Fibroblast of skin of abdomen (primary cell): ENCODE measurements around the gene OR4C15. TPM values are rescaled to one million over a fixed set of nuclear protein-coding genes. Genes with fewer than 3 reads are reported as not detected.

Experiments
- DNase-seq: peaks from one replicate; pipeline ENCODE4 v3.0.0-alpha.2; 2013
- polyA plus RNA-seq, 2 experiments: library from polyadenylated mRNA; unstranded; fragments of 120-200 nt; gene quantifications; one replicate each; pipeline ENCODE4 v1.2.1, GENCODE V29; 2013; ENCODE audit not compliant: insufficient read length in 2 of 2

Gene OR4C15
- not detected for polyA plus RNA-seq (2013, experiment 1 of 2; ENCODE audit: insufficient read length)
- not detected for polyA plus RNA-seq (2013, experiment 2 of 2; ENCODE audit: insufficient read length)

GRCh38 chr11:55554169-55554568, at the start of gene OR4C15:
TSS of gene OR4C15 (plus strand) at chr11:55554469. CDS start at chr11:55554469, 0 bp downstream.
- DNase-seq = no peak

- DNase-seq = no peak
These were observed 17.6 kb downstream of the OR4C15 start, which contains the start of gene OR4C16 for GRCh38 chr11:55571828-55572227. TSS of gene OR4C16 (plus strand) at chr11:55572128. CDS start at chr11:55572128, 0 bp downstream.

- DNase-seq = no peak
These were observed 18.3 kb downstream of the OR4C15 start for GRCh38 chr11:55572548-55572947.
